GM19351 (cell line): Measurements from ENCODE around the gene FARP2.

Experiments
- ATAC-seq: cut with Tn5 transposase; IDR thresholded peaks from one replicate; pipeline ENCODE4 v1.9.1; 2021; ENCODE audit warnings: mild to moderate bottlenecking, moderate library complexity; ENCODE audit not compliant: unreplicated experiment

FARP2 gene

GRCh38 chr2:241324775-241325174 lies 31.3 kb upstream of the FARP2 start:
- ATAC-seq = no peak

- no peak for ATAC-seq
Observed at GRCh38 chr2:241325257-241325656, 30.8 kb upstream of the FARP2 start.

GRCh38 chr2:241329669-241330615 lies 26.1 kb upstream of the FARP2 start:
- no peak for ATAC-seq

- no peak for ATAC-seq
Observed at GRCh38 chr2:241330616-241330981, 25.5 kb upstream of the FARP2 start.

GRCh38 chr2:241334813-241335212 lies 21.3 kb upstream of the FARP2 start:
- ATAC-seq = no peak

GRCh38 chr2:241339839-241340630 lies 16.1 kb upstream of the FARP2 start:
- no peak for ATAC-seq

- ATAC-seq = no peak
Observed at GRCh38 chr2:241340631-241341163, 15.4 kb upstream of the FARP2 start.

GRCh38 chr2:241344925-241345651 lies 11.0 kb upstream of the FARP2 start:
- no peak for ATAC-seq

GRCh38 chr2:241349941-241350340 lies 6.1 kb upstream of the FARP2 start:
- no peak for ATAC-seq

GRCh38 chr2:241350530-241350877 lies 5.6 kb upstream of the FARP2 start:
- ATAC-seq = no peak

- ATAC-seq = no peak
Observed at GRCh38 chr2:241350878-241351639, 5.0 kb upstream of the FARP2 start.

- ATAC-seq = no peak
Observed at GRCh38 chr2:241351640-241352031, 4.4 kb upstream of the FARP2 start.

GRCh38 chr2:241352227-241352626 lies 3.9 kb upstream of the FARP2 start:
- ATAC-seq = no peak

- peak; percentile 43 for ATAC-seq
Observed at GRCh38 chr2:241354668-241355658, 1.1 kb upstream of the FARP2 start.

GRCh38 chr2:241356871-241357260 lies 781 bp downstream of the FARP2 start:
- no peak for ATAC-seq

- no peak for ATAC-seq
Observed at GRCh38 chr2:241357531-241357930, 1.4 kb downstream of the FARP2 start.

- peak; percentile 43 for ATAC-seq
Observed at GRCh38 chr2:241358470-241358869, 2.4 kb downstream of the FARP2 start.

- ATAC-seq = no peak
Observed at GRCh38 chr2:241359481-241360045, 3.5 kb downstream of the FARP2 start.

- ATAC-seq = no peak
Observed at GRCh38 chr2:241363426-241363825, 7.3 kb downstream of the FARP2 start.
